Osteoblast (primary cell): ENCODE results near the gene CLN3. TPM values are rescaled to one million over a fixed set of nuclear protein-coding genes. Genes with fewer than 3 reads are reported as not detected.

ENCODE experiments used
- DNase-seq: peaks from one replicate; pipeline ENCODE4 v3.0.0; 2011; ENCODE audit warnings: low spot score, mixed read lengths; ENCODE audit not compliant: insufficient read length; ENCODE audit errors: missing footprints
- H2AFZ ChIP-seq: 2 replicates; pipeline ENCODE4 v1.6.0; 2011; ENCODE audit warnings: mild to moderate bottlenecking, low read length
- H3K27ac ChIP-seq: 2 replicates; pipeline ENCODE4 v1.5.1; 2011; ENCODE audit warnings: mild to moderate bottlenecking, low read depth, low read length, moderate library complexity
- H3K27me3 ChIP-seq: 2 replicates; pipeline ENCODE4 v1.6.0; 2012; ENCODE audit warnings: mild to moderate bottlenecking, control low read depth, inconsistent platforms, low read length, moderate library complexity; ENCODE audit not compliant: insufficient read depth
- H3K36me3 ChIP-seq: 2 replicates; pipeline ENCODE4 v1.5.1; 2011; ENCODE audit warnings: mild to moderate bottlenecking, low read length, control low read depth, moderate library complexity; ENCODE audit not compliant: insufficient read depth
- H3K4me1 ChIP-seq: 2 replicates; pipeline ENCODE4 v1.5.1; 2011; ENCODE audit warnings: mild to moderate bottlenecking, low read length, control low read depth, moderate library complexity; ENCODE audit not compliant: insufficient read depth
- H3K4me2 ChIP-seq: 2 replicates; pipeline ENCODE4 v1.6.0; 2011; ENCODE audit warnings: mild to moderate bottlenecking, low read length; ENCODE audit not compliant: insufficient read depth
- H3K4me3 ChIP-seq: fragments of 200-600 bp; sonication (generic); 3 replicates; pipeline ENCODE4 v1.5.1; 2012; ENCODE audit warnings: mild to moderate bottlenecking, low read length, inconsistent platforms; ENCODE audit not compliant: insufficient read depth
- H3K79me2 ChIP-seq: 2 replicates; pipeline ENCODE4 v1.6.0; 2012; ENCODE audit warnings: mild to moderate bottlenecking, low read length, control low read depth, inconsistent platforms; ENCODE audit not compliant: insufficient read depth
- H3K9me3 ChIP-seq: 2 replicates; pipeline ENCODE4 v1.5.1; 2011; ENCODE audit warnings: low read depth, low read length, control low read depth
- H4K20me1 ChIP-seq: 2 replicates; pipeline ENCODE4 v1.6.0; 2012; ENCODE audit warnings: mild to moderate bottlenecking, low read length, control low read depth; ENCODE audit not compliant: insufficient read depth
- total RNA-seq: library from RNA; depleted of rRNA; stranded (reverse); fragments of >200 nt; gene quantifications from 2 replicates; pipeline ENCODE4 v1.2.3, GENCODE V29; 2012
- TF ChIP-seq, protein P1 (sequence below): IDR thresholded peaks from 2 replicates; pipeline ENCODE4 v1.5.1; 2011; ENCODE audit warnings: mild to moderate bottlenecking, low read depth, low read length, moderate library complexity; ENCODE audit errors: extremely low read depth

CLN3 gene
- total RNA-seq, 1 donor = 27.9 TPM

DNA sequence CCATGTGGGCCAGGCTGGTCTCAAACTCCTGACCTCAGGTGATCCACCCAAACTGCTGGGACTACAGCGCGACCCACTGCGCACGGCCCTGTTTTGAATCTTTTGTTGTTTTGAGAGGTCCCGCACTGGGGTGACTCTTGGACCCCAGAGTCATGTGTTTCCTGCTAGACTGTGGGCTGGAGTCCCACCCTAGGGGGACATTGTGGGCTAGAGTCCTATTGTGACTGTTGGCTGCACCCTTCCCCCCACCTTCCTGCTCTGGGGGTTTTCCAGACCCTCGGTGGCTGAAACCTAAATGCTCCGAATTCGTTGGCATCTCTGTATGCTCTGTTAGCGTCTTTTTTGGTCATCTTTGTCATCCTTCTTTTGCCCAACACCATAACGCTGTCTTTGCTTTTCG is 30.9 kb upstream of the CLN3 start:
- Histone ChIP-seq H3K4me1 (no peaks in the 10 kb centered on the region), H3K4me2 (no peak overlapping the region), H2AFZ (no peak overlapping the region), H3K27ac (no peak overlapping the region), H3K27me3 (no peaks in the 10 kb centered on the region), H3K9me3 (no peaks in the 10 kb centered on the region), H3K36me3 (no peaks in the 10 kb centered on the region), H3K4me3 (no peak overlapping the region), H3K79me2 (no peaks in the 10 kb centered on the region), H4K20me1 (no peaks in the 10 kb centered on the region)
- no peak for DNase-seq
- TF ChIP-seq, protein P1, sequence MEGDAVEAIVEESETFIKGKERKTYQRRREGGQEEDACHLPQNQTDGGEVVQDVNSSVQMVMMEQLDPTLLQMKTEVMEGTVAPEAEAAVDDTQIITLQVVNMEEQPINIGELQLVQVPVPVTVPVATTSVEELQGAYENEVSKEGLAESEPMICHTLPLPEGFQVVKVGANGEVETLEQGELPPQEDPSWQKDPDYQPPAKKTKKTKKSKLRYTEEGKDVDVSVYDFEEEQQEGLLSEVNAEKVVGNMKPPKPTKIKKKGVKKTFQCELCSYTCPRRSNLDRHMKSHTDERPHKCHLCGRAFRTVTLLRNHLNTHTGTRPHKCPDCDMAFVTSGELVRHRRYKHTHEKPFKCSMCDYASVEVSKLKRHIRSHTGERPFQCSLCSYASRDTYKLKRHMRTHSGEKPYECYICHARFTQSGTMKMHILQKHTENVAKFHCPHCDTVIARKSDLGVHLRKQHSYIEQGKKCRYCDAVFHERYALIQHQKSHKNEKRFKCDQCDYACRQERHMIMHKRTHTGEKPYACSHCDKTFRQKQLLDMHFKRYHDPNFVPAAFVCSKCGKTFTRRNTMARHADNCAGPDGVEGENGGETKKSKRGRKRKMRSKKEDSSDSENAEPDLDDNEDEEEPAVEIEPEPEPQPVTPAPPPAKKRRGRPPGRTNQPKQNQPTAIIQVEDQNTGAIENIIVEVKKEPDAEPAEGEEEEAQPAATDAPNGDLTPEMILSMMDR = no peak

GRCh38 chr16:28521436-28521835 is 29.6 kb upstream of the CLN3 start:
- H3K79me2 ChIP-seq = no peaks in the 10 kb centered on the region
- DNase-seq = no peak
- no peak overlapping the region for H3K27ac ChIP-seq
- no peak overlapping the region for H3K4me3 ChIP-seq
- no peaks in the 10 kb centered on the region for H3K27me3 ChIP-seq
- no peaks in the 10 kb centered on the region for H4K20me1 ChIP-seq
- H3K36me3 ChIP-seq = no peaks in the 10 kb centered on the region
- no peak overlapping the region for H2AFZ ChIP-seq
- TF ChIP-seq, protein P1 = no peak
- no peak overlapping the region for H3K4me2 ChIP-seq
- no peaks in the 10 kb centered on the region for H3K9me3 ChIP-seq
- H3K4me1 ChIP-seq = no peaks in the 10 kb centered on the region

DNA sequence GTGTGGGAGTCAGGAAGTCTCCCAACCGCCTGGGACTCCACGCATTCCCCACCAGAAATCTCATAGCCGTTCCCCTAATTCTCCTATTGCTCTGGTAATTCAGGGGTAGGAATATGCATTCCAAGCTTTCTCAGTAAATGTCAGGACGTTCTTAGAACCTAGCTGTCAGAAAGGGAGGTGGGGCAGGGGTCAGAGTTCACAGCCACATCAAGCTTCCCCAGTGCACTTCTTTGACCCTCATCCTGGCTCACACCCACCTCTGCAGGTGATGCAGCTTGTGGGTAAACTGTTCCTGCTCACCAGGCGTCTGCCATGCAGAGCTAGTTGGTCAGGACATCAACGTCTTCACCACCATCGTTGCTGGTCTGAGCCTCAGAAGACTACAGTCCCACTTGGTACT is 28.8 kb upstream of the CLN3 start:
- no peaks in the 10 kb centered on the region for H3K9me3 ChIP-seq
- H2AFZ ChIP-seq = no peak overlapping the region
- H4K20me1 ChIP-seq = no peaks in the 10 kb centered on the region
- DNase-seq = no peak
- H3K4me3 ChIP-seq = no peak overlapping the region
- no peak overlapping the region for H3K27ac ChIP-seq
- no peaks in the 10 kb centered on the region for H3K4me1 ChIP-seq
- H3K4me2 ChIP-seq = no peak overlapping the region
- H3K36me3 ChIP-seq = no peaks in the 10 kb centered on the region
- no peaks in the 10 kb centered on the region for H3K27me3 ChIP-seq
- TF ChIP-seq, protein P1 = no peak
- no peaks in the 10 kb centered on the region for H3K79me2 ChIP-seq

- Histone ChIP-seq H3K9me3 (no peaks in the 10 kb centered on the region), H3K79me2 (no peaks in the 10 kb centered on the region), H2AFZ (no peak overlapping the region), H3K4me3 (no peak overlapping the region), H3K27me3 (no peaks in the 10 kb centered on the region), H3K4me1 (no peaks in the 10 kb centered on the region), H3K36me3 (no peaks in the 10 kb centered on the region), H3K4me2 (no peak overlapping the region), H3K27ac (no peak overlapping the region), H4K20me1 (no peaks in the 10 kb centered on the region)
- TF ChIP-seq, protein P1 = no peak
- no peak for DNase-seq
These were observed 22.4 kb upstream of the CLN3 start for GRCh38 chr16:28514246-28514645.
